SK-N-SH (cell line): ENCODE data around the gene IGF2R. TPM values are rescaled to one million over a fixed set of nuclear protein-coding genes. Genes with fewer than 3 reads are reported as not detected.

Experiments
- CTCF ChIA-PET: fragments of 300-600, 350-600 bp; formaldehyde crosslinking; extraction: SDS; loops from one replicate; lab custom pipeline; 2021; lab: Yijun Ruan, JAX
- POLR2A ChIA-PET: fragments of 350-600 bp; sonication (Branson Sonifier 250); formaldehyde crosslinking; extraction: SDS; loops from one replicate; lab custom pipeline; 2020; ENCODE audit warnings: antibody characterized with exemption, inconsistent platforms; lab: Yijun Ruan, JAX
- DNase-seq: peaks from one replicate; pipeline ENCODE4 v3.0.0; 2012
- H2AFZ ChIP-seq: fragments of 200-600 bp; sonication (generic); 2 replicates; pipeline ENCODE4 v1.8.1; 2016; ENCODE audit warnings: antibody characterized with exemption, mild to moderate bottlenecking, low read depth
- H3F3A ChIP-seq: fragments of 200-600 bp; sonication (generic); replicated peaks from 2 replicates; pipeline ENCODE3; 2016; ENCODE audit warnings: antibody characterized with exemption, mild to moderate bottlenecking; ENCODE audit not compliant: insufficient read depth
- H3K27ac ChIP-seq, 2 experiments: fragments of 200-500 bp in 1 of 2; fragments of 200-600 bp in 1 of 2; sonication (Bioruptor generic) in 1 of 2; sonication (generic), shearing (Covaris generic) in 1 of 2; 2 replicates each; pipeline versions ENCODE4 v1.5.1 to v1.6.1; 2014 to 2016; ENCODE audit warnings: low read depth in 2 of 2, inconsistent platforms in 1 of 2, low read length in 1 of 2, mild to moderate bottlenecking in 1 of 2, mixed read lengths in 1 of 2
- H3K27me3 ChIP-seq: fragments of 200-600 bp; sonication (generic), shearing (Covaris generic); 2 replicates; pipeline ENCODE4 v1.6.1; 2016; ENCODE audit warnings: mixed run types; ENCODE audit not compliant: insufficient read depth
- H3K36me3 ChIP-seq, 2 experiments: fragments of 200-500 bp in 1 of 2; fragments of 200-600 bp in 1 of 2; sonication (Bioruptor generic) in 1 of 2; sonication (generic) in 1 of 2; replicated peaks in 1 of 2; 2 replicates each; pipeline versions ENCODE3 to v1.5.1; 2014 to 2016; ENCODE audit warnings: low read length in 1 of 2, mild to moderate bottlenecking in 1 of 2; ENCODE audit not compliant: insufficient read depth in 2 of 2, control insufficient read depth in 1 of 2
- H3K4me1 ChIP-seq, 2 experiments: fragments of 200-500 bp in 1 of 2; fragments of 200-600 bp in 1 of 2; sonication (Bioruptor generic) in 1 of 2; sonication (generic), shearing (Covaris generic) in 1 of 2; 2 replicates each; pipeline versions ENCODE4 v1.5.1 to v1.6.1; 2014 to 2016; ENCODE audit warnings: low read depth in 1 of 2, low read length in 1 of 2, mixed run types in 1 of 2; ENCODE audit not compliant: insufficient read depth in 2 of 2, control insufficient read depth in 1 of 2
- H3K4me2 ChIP-seq: fragments of 200-600 bp; sonication (generic), shearing (Covaris generic); 2 replicates; pipeline ENCODE4 v1.6.1; 2017; ENCODE audit warnings: mixed run types
- H3K4me3 ChIP-seq, 2 experiments: fragments of 200-500 bp in 1 of 2; fragments of 200-600 bp in 1 of 2; sonication (Bioruptor generic) in 1 of 2; sonication (generic), shearing (Covaris generic) in 1 of 2; 2 replicates each; pipeline versions ENCODE4 v1.5.1 to v1.8.1; 2014 to 2016; ENCODE audit warnings: low read depth in 2 of 2, inconsistent platforms in 1 of 2, low read length in 1 of 2, mild to moderate bottlenecking in 1 of 2, mixed read lengths in 1 of 2, moderate library complexity in 1 of 2
- H3K79me2 ChIP-seq: fragments of 200-600 bp; sonication (generic); 2 replicates; pipeline ENCODE4 v1.8.1; 2017; ENCODE audit warnings: mild to moderate bottlenecking; ENCODE audit not compliant: insufficient read depth
- H3K9ac ChIP-seq: fragments of 200-600 bp; sonication (generic); 2 replicates; pipeline ENCODE4 v1.6.1; 2017; ENCODE audit warnings: mixed run types
- H3K9me2 ChIP-seq: fragments of 200-600 bp; sonication (generic); 2 replicates; pipeline ENCODE4 v1.6.1; 2017; ENCODE audit warnings: mixed run types
- H3K9me3 ChIP-seq: fragments of 200-600 bp; sonication (generic); 2 replicates; pipeline ENCODE4 v1.6.1; 2017; ENCODE audit warnings: mixed run types, mild to moderate bottlenecking, moderate library complexity
- H4K20me1 ChIP-seq: fragments of 200-600 bp; sonication (generic); 2 replicates; pipeline ENCODE4 v1.6.1; 2017; ENCODE audit warnings: mild to moderate bottlenecking, mixed run types; ENCODE audit not compliant: insufficient read depth
- CTCF ChIP-seq: fragments of 200-600 bp; sonication (generic); IDR thresholded peaks from 2 replicates; pipeline ENCODE4 v1.6.1; 2017; ENCODE audit warnings: antibody characterized with exemption, mild to moderate bottlenecking, moderate library complexity
- ELF1 ChIP-seq: IDR thresholded peaks from 2 replicates; pipeline ENCODE4 v1.4.0; 2012
- EP300 ChIP-seq, 2 experiments: IDR thresholded peaks; 2 replicates each; pipeline versions ENCODE4 v1.4.0 to v1.6.1; 2012; ENCODE audit warnings: borderline replicate concordance in 1 of 2, low read depth in 1 of 2, low read length in 1 of 2
- FOSL2 ChIP-seq: IDR thresholded peaks from 2 replicates; pipeline ENCODE4 v1.4.0; 2012; ENCODE audit warnings: low read depth, mild to moderate bottlenecking, moderate library complexity, borderline replicate concordance
- FOXJ3 ChIP-seq: sonication (generic); formaldehyde crosslinking; IDR thresholded peaks from 2 replicates; pipeline ENCODE4 v1.5.1; 2020; ENCODE audit warnings: mild to moderate bottlenecking, missing genetic modification reagents
- JUND ChIP-seq: IDR thresholded peaks from 2 replicates; pipeline ENCODE4 v1.4.0; 2012
- MXI1 ChIP-seq: IDR thresholded peaks from 2 replicates; pipeline ENCODE4 v1.6.1; 2012; ENCODE audit warnings: mild to moderate bottlenecking, low read depth, low read length, improper control_type of control experiment
- NFIC ChIP-seq: IDR thresholded peaks from 2 replicates; pipeline ENCODE4 v1.4.0; 2012; ENCODE audit warnings: borderline replicate concordance
- PBX3 ChIP-seq: IDR thresholded peaks from 2 replicates; pipeline ENCODE4; 2012
- POLR2AphosphoS5 ChIP-seq: IDR thresholded peaks from 2 replicates; pipeline ENCODE4 v1.6.1; 2012; ENCODE audit warnings: low read depth, low read length
- REST ChIP-seq: IDR thresholded peaks from 2 replicates; pipeline ENCODE4 v1.6.1; 2012; ENCODE audit warnings: mild to moderate bottlenecking, low read depth, low read length, moderate library complexity
- RFX5 ChIP-seq: IDR thresholded peaks from 2 replicates; pipeline ENCODE4 v1.6.1; 2012; ENCODE audit warnings: mild to moderate bottlenecking, improper control_type of control experiment, low read length
- RXRA ChIP-seq: IDR thresholded peaks from 2 replicates; pipeline ENCODE4 v1.4.0; 2012; ENCODE audit warnings: low read depth, mild to moderate bottlenecking, borderline replicate concordance
- TEAD4 ChIP-seq: IDR thresholded peaks from 2 replicates; pipeline ENCODE4 v1.4.0; 2012; ENCODE audit warnings: mild to moderate bottlenecking, borderline replicate concordance; ENCODE audit not compliant: insufficient read depth
- USF2 ChIP-seq: fragments of 150-350 bp; IDR thresholded peaks from 2 replicates; pipeline ENCODE4 v1.6.1; 2017; ENCODE audit warnings: antibody characterized with exemption, low read length, low read depth, borderline replicate concordance
- WGBS: methylation state at CpG from one replicate; pipeline ENCODE4 v1.1.6; 2017; ENCODE audit warnings: low lambda C conversion rate; 5-methylcytosine and 5-hydroxymethylcytosine counted together
- polyA plus RNA-seq, 3 experiments: library from polyadenylated mRNA; depleted of rRNA; stranded (reverse); fragments of >200 nt; gene quantifications; 2 replicates each; pipeline ENCODE4 v1.2.3, GENCODE V29; 2012

The IGF2R gene
- polyA plus RNA-seq, 1 of the 3 experiments (the other 2 are of a cell fraction), result 45.0 TPM

GRCh38 chr6:160049346-160049745 lies 80.5 kb downstream of the IGF2R start:
- Histone ChIP-seq H3K79me2 (no peaks in the 10 kb centered on the region), H3K9me3 (no peaks in the 10 kb centered on the region), H3K9ac (no peak overlapping the region), H3K27me3 (no peaks in the 10 kb centered on the region), H3K36me3 (peaks cover 60 to 76% of the 10 kb centered on the region in 2 experiments), H4K20me1 (no peaks in the 10 kb centered on the region), H3F3A (peaks cover 3% of the 10 kb centered on the region), H3K4me1 (no peaks in the 10 kb centered on the region), H3K9me2 (no peaks in the 10 kb centered on the region), H3K4me3 (no peak overlapping the region), H3K4me2 (no peak overlapping the region), H3K27ac (no peak overlapping the region), H2AFZ (no peak overlapping the region)
- WGBS, result 95% methylated on average over 6 of the region's 9 CpGs
- POLR2A ChIA-PET, result no interaction called here
- TF ChIP-seq TEAD4 (no peak), RXRA (no peak), FOSL2 (no peak), CTCF (no peak), EP300 (IDR thresholded peaks at IDR 0.05; ENCODE audit: borderline replicate concordance in 1 of 2, low read depth in 1 of 2, low read length in 1 of 2) (no peak), POLR2AphosphoS5 (no peak), NFIC (no peak), FOXJ3 (CRISPR knock-in tag) (no peak), REST (no peak), USF2 (no peak), JUND (no peak), PBX3 (no peak), ELF1 (no peak), RFX5 (no peak), MXI1 (no peak)
- CTCF ChIA-PET, result no interaction called here
- no peak for DNase-seq
